ENCODE measurements around the gene ADAP1. TPM values are rescaled to one million over a fixed set of nuclear protein-coding genes. Genes with fewer than 3 reads are reported as not detected.

The ADAP1 gene
- total RNA-seq, 1 experiment from 2014 or later, result 31.2 TPM

- H2AFZ ChIP-seq (ENCODE audit: low read length), result no peak overlapping the region
- TF ChIP-seq EZH2phosphoT487 (IDR thresholded peaks at IDR 0.05; ENCODE audit: borderline replicate concordance, low read length) (no peak), EZH2 (IDR thresholded peaks at IDR 0.05; ENCODE audit: low read length, unreplicated experiment) (no peak)
- TF ChIP-seq, protein P1, sequence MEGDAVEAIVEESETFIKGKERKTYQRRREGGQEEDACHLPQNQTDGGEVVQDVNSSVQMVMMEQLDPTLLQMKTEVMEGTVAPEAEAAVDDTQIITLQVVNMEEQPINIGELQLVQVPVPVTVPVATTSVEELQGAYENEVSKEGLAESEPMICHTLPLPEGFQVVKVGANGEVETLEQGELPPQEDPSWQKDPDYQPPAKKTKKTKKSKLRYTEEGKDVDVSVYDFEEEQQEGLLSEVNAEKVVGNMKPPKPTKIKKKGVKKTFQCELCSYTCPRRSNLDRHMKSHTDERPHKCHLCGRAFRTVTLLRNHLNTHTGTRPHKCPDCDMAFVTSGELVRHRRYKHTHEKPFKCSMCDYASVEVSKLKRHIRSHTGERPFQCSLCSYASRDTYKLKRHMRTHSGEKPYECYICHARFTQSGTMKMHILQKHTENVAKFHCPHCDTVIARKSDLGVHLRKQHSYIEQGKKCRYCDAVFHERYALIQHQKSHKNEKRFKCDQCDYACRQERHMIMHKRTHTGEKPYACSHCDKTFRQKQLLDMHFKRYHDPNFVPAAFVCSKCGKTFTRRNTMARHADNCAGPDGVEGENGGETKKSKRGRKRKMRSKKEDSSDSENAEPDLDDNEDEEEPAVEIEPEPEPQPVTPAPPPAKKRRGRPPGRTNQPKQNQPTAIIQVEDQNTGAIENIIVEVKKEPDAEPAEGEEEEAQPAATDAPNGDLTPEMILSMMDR (conservative IDR thresholded peaks at IDR 0.05; ENCODE audit: low read depth, low read length), result no peak
- POLR2A ChIA-PET (ENCODE audit: unreplicated experiment), result no interaction called here
- BruUV-seq (replicated peaks), result no TSS peak
- no peak overlapping the region for H3K4me2 ChIP-seq (ENCODE audit: low read length)
- intact Hi-C loops (cut with micrococcal nuclease), result no loop called here
- no peaks in the 10 kb centered on the region for H3F3A ChIP-seq (ENCODE audit: low read length, unreplicated experiment)
- peaks cover 65% of the 10 kb centered on the region for H3K79me2 ChIP-seq (ENCODE audit: low read length)
- no peak for ATAC-seq
- CTCF ChIA-PET, result no interaction called here
- no peak overlapping the region for H3K4me3 ChIP-seq (ENCODE audit: low read length)
- H3K4me1 ChIP-seq (ENCODE audit: insufficient read depth, low read length), result no peaks in the 10 kb centered on the region
- H3K9me2 ChIP-seq (replicated peaks; ENCODE audit: low read length), result no peaks in the 10 kb centered on the region
- H4K20me1 ChIP-seq (ENCODE audit: low read length), result peaks cover 22% of the 10 kb centered on the region; the same call in 1 of the 2 replicates
- H3K27me3 ChIP-seq (ENCODE audit: low read length), result no peaks in the 10 kb centered on the region
- peaks cover 3% of the 10 kb centered on the region; the same call in 1 of the 2 replicates for H3K36me3 ChIP-seq (ENCODE audit: low read depth, low read length)
- no peak for DNase-seq
- no peaks in the 10 kb centered on the region for H3K9me3 ChIP-seq (ENCODE audit: low read length)
- no peak overlapping the region for H3K27ac ChIP-seq (ENCODE audit: low read length)
- H3K9ac ChIP-seq (ENCODE audit: low read length), result no peak overlapping the region
Measured at GRCh38 chr7:886626-887487, 67.6 kb downstream of the ADAP1 start.

DNA sequence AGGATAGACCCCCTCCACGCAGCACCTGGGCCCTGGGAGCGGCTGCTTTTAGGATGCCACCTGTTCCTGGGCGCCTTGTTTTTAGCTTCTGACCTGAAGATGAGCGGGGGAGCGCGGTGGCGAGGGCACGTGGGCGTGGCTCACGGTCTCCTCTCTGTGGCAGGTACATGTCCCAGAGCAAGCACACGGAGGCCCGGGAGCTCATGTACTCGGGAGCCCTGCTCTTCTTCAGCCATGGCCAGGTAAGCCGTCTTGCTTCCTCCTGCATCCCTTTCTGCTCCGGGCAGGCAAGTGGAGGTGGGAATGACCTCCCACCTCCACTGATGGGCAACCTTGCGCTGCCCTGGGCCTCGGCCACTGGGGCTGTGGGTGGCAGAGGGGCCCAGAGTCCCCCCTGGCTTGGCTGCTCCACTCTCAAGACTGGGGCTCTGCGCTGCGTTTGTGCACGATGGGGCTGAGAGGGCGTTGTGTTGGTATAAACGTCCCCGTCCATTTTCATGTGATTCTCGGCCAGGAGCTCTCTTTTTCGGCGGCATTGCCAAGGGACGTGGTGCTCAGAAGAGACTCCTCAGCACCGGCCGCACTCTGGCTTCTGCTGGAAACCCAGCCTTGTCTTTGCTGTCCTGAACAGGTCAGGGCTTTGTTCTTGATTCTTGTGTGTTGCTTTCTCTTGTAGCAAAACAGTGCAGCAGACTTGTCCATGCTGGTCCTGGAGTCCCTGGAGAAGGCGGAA, 68.4 kb downstream of the ADAP1 start:
- Histone ChIP-seq H3K9me3 (ENCODE audit: low read length) (no peaks in the 10 kb centered on the region), H3F3A (ENCODE audit: low read length, unreplicated experiment) (no peaks in the 10 kb centered on the region), H3K79me2 (ENCODE audit: low read length) (peaks cover 73% of the 10 kb centered on the region), H3K36me3 (ENCODE audit: low read depth, low read length) (no peaks in the 10 kb centered on the region), H4K20me1 (ENCODE audit: low read length) (peaks cover 27% of the 10 kb centered on the region; the same call in 1 of the 2 replicates), H3K9ac (ENCODE audit: low read length) (no peak overlapping the region), H3K4me3 (ENCODE audit: low read length) (no peak overlapping the region), H2AFZ (ENCODE audit: low read length) (no peak overlapping the region), H3K27me3 (ENCODE audit: low read length) (no peaks in the 10 kb centered on the region), H3K27ac (ENCODE audit: low read length) (no peak overlapping the region), H3K4me1 (ENCODE audit: insufficient read depth, low read length) (no peaks in the 10 kb centered on the region), H3K9me2 (replicated peaks; ENCODE audit: low read length) (no peaks in the 10 kb centered on the region), H3K4me2 (ENCODE audit: low read length) (no peak overlapping the region)
- POLR2A ChIA-PET (ENCODE audit: unreplicated experiment), result no interaction called here
- intact Hi-C loops (cut with micrococcal nuclease), result no loop called here
- no TSS peak for BruUV-seq (replicated peaks)
- CTCF ChIA-PET, result no interaction called here
- DNase-seq (no peak), ATAC-seq (no peak)
- TF ChIP-seq EZH2phosphoT487 (IDR thresholded peaks at IDR 0.05; ENCODE audit: borderline replicate concordance, low read length) (no peak), EZH2 (IDR thresholded peaks at IDR 0.05; ENCODE audit: low read length, unreplicated experiment) (no peak)
- TF ChIP-seq, protein P1 (conservative IDR thresholded peaks at IDR 0.05; ENCODE audit: low read depth, low read length), result no peak

Data from PC-3 (cell line).